NCI-H2196 treated with DMSO at 0.1 percent for 48 hours (cell line): ENCODE measurements around the gene TRIM44.

Source experiments
- DNase-seq: peaks from one replicate; lab custom pipeline; 2025; ENCODE audit not compliant: unreplicated experiment; lab: John Stamatoyannopoulos, UW

Gene TRIM44

DNA sequence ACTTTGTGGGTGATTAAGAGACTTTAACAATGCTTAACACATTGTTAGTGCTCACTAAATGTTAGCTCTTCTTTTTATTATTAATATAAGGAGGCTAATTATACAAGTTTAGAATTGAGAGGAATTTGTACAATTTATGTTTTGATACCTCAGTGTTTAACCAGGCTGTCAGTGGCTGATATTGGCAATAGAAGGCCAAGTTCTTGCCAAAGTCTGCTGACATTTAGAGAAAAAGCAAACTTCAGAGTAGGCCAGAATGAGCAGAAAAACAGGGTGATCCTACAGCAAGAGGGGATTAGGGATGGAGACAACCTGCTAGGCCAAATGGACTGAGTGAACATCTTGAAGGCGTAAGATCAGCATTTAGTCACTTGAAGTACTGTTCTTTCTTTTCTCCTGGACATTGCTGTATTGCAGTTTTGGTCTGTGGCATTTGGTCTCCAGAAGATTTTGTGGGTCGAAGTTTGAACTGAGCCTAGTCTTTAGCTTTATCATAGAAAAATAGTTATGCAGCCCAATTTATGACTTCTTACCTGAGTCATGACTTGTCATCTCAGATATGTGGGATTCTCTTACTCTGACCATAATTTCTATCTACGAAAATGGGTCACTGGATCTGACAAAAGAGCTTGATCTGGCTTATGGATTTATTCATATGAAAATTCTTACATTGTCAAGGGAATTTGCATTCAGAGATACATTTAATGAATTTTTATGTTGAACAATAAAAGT, 9.0 kb downstream of the TRIM44 start:
- no peak for DNase-seq

DNA sequence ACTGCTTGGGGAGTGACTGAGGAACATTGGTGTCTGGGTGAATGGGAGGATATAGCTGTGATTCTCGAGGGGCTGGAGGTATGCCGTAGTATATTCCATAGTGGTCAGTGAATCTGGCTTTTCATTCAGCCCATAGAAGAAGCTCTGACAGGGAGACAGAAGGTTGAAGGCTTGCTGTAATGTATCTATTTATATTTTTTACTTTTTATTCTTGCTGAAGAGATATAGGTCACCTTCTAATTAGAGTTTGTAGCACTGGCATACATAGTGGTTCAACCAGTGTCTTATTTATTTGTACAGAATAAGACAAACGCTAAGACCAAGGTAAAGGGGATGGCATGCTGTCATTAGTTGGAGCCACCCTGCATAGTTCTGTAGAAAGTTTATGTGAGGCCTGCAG, 10.0 kb downstream of the TRIM44 start:
- DNase-seq: no peak

DNA sequence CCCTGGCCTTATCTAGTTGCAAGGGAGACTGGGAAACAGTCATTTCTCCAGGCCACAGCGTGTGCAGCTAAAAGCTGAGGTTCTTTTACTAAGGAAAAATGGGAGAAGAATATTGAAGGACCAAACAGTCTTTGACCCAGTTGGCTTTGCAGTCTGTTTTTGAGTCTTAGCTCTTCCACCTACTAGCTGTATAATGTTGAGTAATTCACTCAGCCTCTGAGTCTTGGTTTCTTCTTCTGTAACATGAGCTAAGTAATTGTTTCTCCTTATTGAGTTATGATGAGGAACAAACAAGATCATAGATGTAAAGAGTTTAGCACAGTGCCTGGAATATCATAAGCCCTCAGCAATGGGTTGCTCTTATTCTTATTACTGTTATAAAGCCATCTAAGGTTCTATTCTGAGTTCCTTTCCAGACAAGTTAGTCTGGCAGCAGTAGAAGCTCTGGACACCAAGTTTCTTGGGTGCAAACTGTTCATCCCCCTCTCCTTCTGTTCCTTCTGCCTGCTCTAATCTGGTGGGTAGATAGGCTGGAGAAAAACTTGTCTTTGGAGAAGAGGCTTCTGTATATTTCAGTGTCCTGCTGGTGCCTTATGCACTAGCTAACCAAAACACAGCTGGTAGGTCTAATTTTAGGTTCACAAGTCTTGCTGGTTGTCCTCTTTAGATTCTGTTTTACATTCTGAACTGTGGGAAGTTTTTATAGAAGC, 13.5 kb downstream of the TRIM44 start:
- no peak for DNase-seq

DNA sequence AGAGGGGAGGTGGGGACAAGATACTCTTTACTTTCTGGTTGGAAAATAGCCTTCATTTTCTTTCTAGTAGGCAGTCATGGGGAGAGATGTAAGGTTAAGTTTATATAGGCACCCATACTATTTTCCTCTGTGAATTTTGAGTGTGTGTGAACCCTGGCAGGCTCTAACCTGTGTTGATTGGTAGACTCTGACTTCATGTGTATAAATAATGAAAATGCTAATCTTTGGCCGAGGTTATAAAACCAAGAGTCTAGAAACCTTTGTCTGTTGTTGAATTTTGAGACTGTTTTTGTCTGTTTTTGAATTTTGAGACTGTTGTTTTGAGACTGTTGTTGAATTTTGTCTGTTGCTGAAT, 14.0 kb downstream of the TRIM44 start:
- DNase-seq: no peak

DNA sequence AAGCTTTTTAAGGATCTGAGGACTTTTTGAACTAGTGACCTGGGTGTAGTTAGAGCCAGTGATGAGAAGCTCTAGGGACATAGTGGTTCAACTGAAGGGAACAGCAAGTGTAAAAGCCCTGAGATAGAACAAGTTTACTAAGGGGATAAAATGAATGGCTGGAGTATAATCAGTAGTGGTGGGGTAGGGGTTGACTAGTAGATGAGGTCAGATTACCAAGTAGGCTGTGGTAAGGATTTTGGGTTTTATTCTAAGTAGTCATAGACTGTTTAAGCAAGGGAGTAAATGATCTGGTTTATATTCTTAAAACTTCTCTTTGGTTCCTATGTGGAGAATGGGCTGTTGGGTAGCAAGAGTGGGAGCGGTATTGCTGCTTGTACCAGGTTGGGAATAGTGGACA, 15.3 kb downstream of the TRIM44 start:
- no peak for DNase-seq

DNA sequence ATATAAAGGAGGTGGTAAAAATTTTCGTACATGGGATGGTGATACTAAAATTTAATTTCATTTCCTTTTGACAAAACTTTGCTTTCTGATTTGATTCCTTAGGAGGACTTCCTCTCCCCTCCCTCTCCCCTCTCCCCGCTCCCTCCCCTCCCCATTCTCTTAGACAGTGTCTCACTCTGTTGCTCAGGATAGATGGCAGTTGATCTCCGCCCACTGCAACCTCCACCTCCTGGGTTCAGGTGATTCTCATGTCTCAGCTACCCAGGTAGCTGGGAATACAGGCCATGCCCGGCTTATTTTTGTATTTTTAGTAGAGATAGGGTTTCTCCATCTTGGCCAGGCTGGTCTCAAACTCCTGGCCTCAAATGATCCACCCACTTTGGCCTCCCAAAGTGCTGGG, 15.9 kb downstream of the TRIM44 start:
- no peak for DNase-seq

DNA sequence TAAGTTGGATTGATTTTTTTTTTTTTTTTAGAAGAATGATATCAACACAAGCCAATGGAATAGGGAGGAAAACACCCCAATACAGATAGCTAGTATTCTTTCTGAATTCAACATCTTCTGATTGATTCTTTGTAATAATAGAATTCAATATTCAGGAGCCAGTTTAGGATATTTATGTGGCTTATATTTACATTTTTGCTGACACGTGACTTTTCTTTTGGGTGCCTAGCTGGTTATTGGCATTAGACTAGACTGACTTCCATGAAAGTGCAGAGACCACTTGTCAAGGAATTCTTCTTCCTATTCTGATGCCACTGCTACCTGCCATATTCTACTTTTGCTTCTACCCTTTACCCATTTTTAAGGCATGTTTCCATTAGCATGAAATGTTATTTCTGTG, 16.4 kb downstream of the TRIM44 start:
- DNase-seq: no peak

DNA sequence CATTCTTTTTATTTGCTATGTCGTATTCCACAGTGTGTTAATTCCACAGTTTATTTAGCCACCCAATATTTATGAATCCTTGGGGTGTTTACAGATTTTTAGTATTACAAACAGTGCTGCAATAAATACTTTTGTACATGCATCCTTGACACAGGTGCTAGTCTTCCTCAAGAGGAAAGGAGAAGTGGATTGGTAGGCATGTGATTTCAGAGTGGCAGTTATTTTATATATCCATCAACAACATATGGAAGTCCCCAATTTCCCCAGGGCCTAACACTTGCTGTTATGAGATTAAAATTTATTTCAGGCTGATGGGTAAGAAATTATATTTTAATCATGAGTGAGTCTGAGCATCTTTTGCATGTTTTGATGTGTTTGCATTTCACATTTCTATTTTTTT, 17.9 kb downstream of the TRIM44 start:
- DNase-seq: no peak

DNA sequence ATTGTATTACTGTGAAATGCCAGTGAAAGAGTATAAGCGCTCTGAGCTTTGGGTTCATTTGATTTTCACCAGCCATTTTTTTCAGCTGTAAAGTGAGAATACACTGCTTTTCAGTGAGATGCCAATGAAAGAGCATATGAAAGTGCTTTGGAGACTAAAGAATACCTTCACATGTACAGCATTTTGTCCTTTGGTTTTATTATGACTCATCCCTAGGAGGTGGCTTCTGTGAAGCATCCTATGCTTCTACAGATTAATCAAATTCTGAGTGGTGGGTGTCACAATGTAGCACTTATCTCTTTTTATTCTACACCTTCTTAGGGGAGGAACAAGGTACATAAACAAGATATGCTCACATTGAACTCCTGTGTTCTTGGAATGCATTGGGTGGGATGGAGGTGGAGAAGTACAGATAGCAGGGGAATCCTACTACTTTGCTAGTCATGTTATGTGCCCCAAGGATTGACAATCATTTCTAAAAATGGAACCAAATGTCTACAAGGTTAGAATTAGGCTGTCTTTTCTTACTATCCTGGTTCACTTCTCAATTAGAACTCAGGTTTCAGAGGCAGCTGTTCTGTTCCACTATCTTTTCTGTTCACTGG, 18.7 kb downstream of the TRIM44 start:
- no peak for DNase-seq

DNA sequence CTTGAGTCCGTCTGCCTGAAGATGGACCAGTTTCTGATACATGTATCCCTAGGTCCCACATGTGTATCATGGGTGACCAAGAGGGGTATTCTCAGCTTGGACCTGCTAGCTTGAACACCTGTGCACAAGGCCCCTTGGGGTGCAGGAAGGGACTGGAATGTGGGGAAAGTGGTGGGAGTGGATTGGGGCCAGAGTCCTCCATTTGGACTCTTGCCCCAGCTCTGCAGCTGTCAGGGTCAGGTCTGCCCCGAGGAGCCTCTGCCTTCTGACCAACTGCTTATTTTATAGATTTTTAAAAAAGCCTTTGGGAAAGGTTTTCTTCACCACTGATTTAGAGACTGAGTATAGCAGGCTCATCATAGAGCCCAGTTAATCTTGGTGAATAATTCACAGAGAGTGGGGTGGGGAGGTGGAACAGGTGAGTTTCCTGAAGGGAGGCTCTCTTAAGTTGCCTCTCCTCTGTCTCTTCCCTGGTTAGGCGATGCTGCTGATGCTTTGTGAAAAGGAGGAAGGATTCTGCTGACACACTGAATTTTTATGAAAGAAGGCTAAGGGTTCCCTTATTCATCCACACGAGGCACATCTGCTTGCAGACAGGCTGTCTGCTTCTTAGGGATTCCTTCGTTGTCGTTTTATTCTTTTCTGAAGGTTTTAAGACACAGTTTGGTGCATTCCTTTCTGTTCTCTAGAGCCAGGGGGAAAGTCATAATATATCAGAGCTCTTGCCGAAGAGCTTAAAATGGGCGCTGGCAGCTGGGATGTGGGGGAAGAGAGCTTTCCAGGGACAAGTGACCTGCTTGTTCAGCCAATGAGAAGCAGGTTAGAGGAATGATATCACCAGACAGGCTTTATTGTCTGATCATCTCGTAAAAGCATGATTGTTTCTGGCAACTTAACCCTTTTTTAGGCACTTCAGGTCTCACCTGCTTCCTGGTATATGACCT, 19.9 kb downstream of the TRIM44 start:
- DNase-seq: peak; percentile 92

DNA sequence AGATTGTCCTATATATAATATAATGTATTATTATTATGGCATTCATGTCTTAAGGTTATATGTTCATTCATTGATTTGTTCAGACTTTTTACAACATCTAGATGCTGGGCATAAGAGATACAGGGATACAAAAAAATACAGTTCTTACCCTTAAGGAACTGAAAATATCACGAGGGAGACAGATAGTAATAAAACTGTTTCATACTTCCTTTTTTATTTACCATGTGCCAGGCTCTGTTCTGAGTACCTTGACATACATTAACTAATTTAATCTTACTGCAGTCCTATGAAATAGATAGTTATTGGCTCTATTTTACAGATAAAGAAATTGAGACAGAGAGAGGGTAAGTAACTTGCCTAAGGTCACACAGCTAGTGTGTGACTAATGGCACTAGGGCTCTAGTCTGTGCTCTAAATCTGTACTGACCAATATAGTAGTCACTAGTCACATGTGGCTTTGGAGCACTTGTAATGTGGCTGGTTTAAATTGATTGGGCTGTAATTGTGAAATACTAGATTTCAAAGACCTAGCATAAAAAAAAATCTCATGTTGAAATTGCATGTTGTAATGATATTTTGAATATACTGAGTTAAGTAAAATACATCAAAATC, 21.3 kb downstream of the TRIM44 start:
- no peak for DNase-seq

DNA sequence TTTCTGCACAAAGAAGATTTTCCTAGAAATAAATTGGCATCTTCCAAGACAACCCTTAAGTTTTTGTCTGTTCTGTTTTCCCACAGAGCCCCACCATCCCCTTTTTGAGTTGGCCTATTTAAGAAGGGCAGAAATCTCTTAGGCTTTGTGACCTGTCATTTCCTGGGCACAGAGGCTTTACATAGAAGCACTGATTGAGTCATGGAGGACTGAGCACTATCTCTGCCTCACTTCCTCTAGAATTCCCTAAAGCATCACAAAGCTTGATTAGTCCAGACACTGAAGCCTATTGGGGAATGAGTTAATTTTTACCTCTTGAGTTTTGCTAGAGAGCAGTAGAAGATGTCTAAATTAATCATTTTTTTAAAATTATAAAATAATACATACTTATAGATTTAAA, 25.4 kb downstream of the TRIM44 start:
- DNase-seq: no peak

DNA sequence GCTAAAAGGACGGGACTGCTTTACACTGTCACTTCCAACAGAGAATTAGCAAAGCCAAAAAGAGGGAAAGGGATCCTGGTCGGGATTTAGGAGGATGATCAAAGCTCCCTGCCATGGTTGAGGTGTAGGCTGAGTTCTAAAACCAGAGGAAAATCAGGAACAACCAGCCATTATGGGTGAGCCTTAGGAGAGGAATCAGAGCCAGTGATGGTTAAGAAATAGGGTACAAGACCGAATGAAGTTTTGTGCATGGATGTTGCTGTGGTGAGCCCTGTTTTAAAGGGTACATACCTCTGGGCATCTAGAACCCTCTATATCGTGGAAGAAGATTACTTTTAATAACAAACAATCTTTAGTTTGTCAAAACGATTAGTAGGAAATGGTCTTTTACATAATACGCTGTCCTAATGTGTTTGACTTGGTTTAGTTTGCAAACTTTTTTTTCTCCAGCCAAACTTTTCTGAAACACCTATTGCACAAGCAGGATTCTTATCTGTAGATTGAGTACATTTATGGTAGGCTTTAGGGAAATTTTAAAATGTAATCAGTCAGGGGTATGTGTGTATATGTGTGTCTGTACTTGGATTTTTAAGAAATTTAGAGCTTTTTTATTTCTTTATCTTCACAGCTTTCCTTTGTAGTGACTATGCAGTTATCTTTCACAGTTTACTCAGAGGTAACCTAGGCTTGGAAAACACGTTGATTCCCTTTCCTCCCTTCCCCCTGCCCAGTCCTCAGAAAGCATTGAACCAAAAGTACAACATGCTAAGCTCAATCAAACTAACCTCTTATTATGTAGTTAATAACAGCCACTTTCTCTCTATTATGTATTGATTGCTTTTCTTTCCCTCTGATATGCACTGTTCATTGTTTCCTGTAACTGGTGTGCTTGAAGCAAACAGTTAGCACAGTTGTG, 26.8 kb downstream of the TRIM44 start:
- DNase-seq: no peak

DNA sequence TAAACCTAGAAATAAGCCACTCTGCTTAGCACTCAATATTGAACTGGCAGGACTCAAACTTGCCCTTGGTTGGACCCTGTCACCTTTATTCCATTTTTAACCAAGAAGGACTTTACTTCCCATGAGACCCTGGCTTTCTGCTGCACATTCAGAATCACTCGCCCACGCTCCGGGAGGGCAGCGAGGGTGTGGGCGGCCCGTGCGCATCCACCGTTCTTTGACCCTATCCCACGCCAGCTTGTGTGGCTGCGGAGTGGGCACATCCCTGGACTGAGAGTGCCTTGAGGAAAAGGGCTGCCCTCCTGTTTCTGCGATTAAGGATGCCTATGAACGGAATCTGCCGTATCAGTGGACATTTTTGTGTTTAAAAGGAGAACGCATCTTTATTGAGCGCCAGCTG, 39.6 kb downstream of the TRIM44 start:
- no peak for DNase-seq

DNA sequence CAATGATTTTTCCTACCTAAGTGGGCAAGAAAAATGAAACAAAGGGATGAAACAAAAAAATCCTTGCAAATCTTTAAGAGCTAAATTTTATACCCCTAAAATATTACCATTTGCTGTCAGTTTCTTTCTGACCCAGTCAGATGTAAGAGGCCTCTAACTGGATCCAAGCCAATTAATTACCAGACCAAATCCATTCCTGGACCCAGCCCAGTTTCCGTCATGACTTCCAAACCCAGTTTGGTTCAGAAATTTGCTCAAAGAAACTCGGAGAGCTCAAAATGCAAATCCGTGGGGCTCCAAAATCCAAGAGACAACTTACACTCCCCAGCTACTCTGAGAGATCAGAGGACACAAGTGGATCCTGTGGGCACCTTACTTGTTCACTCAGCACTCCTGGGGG, 46.8 kb downstream of the TRIM44 start:
- DNase-seq: no peak

DNA sequence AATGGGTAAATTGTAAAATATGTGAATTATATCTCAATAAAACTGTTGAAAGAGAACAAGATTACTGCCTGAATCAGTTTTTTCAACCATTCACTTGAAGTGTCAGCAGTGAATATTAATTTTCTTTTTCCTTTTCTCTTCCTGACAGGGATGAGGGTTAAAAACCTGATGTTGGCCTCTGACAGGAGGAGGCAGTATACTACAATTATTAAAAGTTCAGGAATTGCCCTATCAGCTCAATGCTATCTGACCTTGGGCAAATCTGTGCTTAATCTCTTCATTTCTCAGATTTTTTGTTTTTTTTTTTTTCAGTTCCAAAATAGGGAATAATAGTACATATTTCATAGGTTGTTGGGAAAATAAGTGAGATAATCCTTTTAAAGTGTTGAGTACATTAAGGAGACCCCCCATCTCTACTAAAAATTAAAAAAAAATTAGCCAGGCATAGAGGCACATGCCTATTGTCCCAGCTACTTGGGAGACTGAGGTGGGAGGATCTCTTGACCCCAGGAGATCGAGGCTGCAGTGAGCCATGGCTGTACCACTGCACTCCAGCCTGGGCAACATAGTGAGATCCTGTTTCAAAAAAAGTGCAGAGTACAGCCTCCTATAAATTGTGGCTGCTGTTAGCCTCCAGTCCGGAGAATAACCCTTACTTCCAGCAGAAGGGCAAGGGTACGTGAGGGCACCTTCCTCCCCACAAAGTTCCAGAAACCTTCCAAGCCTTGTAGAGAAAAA, 48.8 kb downstream of the TRIM44 start:
- no peak for DNase-seq

DNA sequence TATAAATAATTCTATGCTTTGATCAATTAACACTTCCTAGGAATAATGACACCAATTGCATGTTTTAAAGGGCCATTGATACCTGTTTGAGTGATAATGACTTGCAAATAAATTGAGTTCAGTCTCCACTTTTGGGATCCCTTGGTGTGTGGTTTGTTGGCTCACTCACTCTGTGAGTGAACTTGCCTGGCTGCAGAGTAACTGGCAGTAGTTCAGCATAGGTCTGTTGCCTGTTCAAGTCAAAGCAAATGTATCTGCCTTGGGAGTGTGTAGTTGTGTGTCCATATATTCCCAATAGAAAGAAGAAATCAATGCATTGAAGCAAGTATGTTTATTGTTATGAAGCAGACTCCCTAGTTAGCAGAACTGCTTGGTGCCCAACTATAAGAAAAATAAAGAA, 49.3 kb downstream of the TRIM44 start:
- DNase-seq: no peak

DNA sequence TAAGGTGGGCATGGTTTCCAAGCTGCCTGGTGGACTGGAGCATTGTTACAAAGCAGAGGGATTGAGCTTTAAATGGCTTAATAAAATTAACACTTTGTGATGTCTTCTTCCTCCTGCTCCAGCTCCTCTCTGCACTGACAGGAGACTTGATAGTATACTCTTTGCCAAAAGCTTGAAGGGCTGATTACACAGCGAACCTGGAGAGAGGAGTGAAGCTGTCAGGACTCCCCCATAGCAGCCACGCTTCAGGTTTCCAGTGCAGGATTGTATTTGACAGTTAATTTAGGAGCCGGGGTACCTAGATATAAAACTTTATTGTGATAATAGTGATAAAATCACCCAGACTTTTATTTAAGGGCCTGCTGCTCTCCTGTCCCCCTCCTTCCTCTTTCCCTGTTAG, 50.0 kb downstream of the TRIM44 start:
- DNase-seq: no peak

DNA sequence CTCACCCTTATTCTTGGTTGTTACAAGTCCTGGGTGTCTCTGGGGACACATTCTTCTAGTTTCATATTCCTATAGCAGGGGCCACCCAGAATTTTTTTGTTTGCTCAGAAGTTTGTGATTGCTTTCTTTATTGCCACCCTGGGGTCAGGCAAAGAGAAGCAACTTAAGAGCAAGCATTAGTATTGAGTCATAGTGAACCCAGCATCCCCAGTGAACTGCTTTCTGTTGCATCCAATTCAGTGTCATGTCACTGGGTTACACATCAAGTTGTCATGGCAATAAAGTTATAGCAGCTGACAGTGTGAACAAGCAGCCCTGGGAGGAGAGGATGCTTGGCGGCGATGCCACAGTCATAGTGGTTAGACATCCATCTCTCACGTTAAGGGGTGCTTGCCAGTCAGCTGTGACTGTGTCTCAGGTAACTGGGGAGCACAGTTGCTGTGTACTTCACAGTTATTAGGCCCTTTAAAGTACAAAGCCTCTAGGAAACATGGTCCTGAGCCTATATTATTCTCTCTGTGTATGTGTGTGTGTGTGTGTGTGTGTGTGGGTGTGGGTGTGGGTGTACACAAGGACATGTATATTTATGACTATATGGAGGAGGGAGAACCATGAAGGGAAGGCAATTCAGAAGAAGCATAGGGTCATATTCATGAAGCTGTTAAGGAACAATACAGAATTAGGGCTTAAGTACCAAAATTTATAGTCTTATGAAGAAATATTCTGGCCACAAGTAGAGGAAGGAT, 52.5 kb downstream of the TRIM44 start:
- no peak for DNase-seq
